Measurements from ENCODE around the gene SPATS2. TPM values are rescaled to one million over a fixed set of nuclear protein-coding genes. Genes with fewer than 3 reads are reported as not detected.

The SPATS2 gene
- total RNA-seq, 1 experiment from 2014 or later = 56.3 TPM

GRCh38 chr12:49554266-49554665 lies 187.0 kb downstream of the SPATS2 start:
- DNase-seq (ENCODE audit: low read depth, low spot score) = no peak
- no TSS peak for BruUV-seq (replicated peaks)
- ChIA-PET CTCF (interaction anchor here (0.7 to 2.7 kb wide), 4 partner anchors 15 to 222 kb away, joined by 3 to 19 read pairs (median 6); partner anchors contain the start of gene KCNH3), POLR2A (interaction anchor here (0.5 kb wide), 1 partner anchor 197 kb away, joined by 3 read pairs; no protein-coding TSS in a partner anchor)
- TF ChIP-seq REST (IDR thresholded peaks at IDR 0.05; ENCODE audit: insufficient read depth in 1 of 2, low read depth in 2 of 2, low read length in 1 of 2) = no peak
- TF ChIP-seq CTCF (IDR thresholded peaks at IDR 0.05) = no peak
- TF ChIP-seq SIN3A (IDR thresholded peaks at IDR 0.05; ENCODE audit: borderline replicate concordance, insufficient read depth, low read depth, low read length) = no peak
- no peak for TF ChIP-seq TCF7L2 (IDR thresholded peaks at IDR 0.05; ENCODE audit: low read depth, low read length)
- TF ChIP-seq POLR2AphosphoS5 (IDR thresholded peaks at IDR 0.05; ENCODE audit: low read depth, low read length) = no peak
- H3K9me3 ChIP-seq (ENCODE audit: control insufficient read depth, insufficient read depth, low read depth, low read length) = no peaks in the 10 kb centered on the region
- H3K36me3 ChIP-seq (ENCODE audit: control insufficient read depth, insufficient read depth, low read length) = no peaks in the 10 kb centered on the region; the same call in 1 of the 2 replicates
- H3K4me3 ChIP-seq (ENCODE audit: low read depth in 2 of 2, low read length in 2 of 2) = no peak overlapping the region
- intact Hi-C loops (cut with micrococcal nuclease; ENCODE audit: unreplicated experiment) = no loop called here
- no peaks in the 10 kb centered on the region for H3K4me1 ChIP-seq (ENCODE audit: control insufficient read depth, insufficient read depth, low read length)
- ATAC-seq = no peak
- no peak overlapping the region for H3K27ac ChIP-seq (ENCODE audit: low read length)
- no peaks in the 10 kb centered on the region for H3K27me3 ChIP-seq (ENCODE audit: control insufficient read depth, insufficient read depth, low read length)
- in situ Hi-C loops (cut with HindIII; ENCODE audit: low pct_unique_long_range_greater_than_20kb, low sequenced_read_pairs) = no loop called here

- ATAC-seq (no peak), DNase-seq (ENCODE audit: low read depth, low spot score) (no peak)
- Histone ChIP-seq H3K9me3 (ENCODE audit: control insufficient read depth, insufficient read depth, low read depth, low read length) (no peaks in the 10 kb centered on the region), H3K27ac (ENCODE audit: low read length) (no peak overlapping the region), H3K4me3 (ENCODE audit: low read depth in 2 of 2, low read length in 2 of 2) (no peak overlapping the region), H3K27me3 (ENCODE audit: control insufficient read depth, insufficient read depth, low read length) (no peaks in the 10 kb centered on the region), H3K36me3 (ENCODE audit: control insufficient read depth, insufficient read depth, low read length) (no peaks in the 10 kb centered on the region; the same call in 1 of the 2 replicates), H3K4me1 (ENCODE audit: control insufficient read depth, insufficient read depth, low read length) (no peaks in the 10 kb centered on the region)
- ChIA-PET POLR2A (no interaction called here), CTCF (interaction anchor here (0.9 to 1.6 kb wide), 2 partner anchors 195 to 197 kb away, joined by 4 read pairs; no protein-coding TSS in a partner anchor)
- intact Hi-C loops (cut with micrococcal nuclease; ENCODE audit: unreplicated experiment) = no loop called here
- no TSS peak for BruUV-seq (replicated peaks)
- TF ChIP-seq TCF7L2 (IDR thresholded peaks at IDR 0.05; ENCODE audit: low read depth, low read length) (no peak), SIN3A (IDR thresholded peaks at IDR 0.05; ENCODE audit: borderline replicate concordance, insufficient read depth, low read depth, low read length) (no peak), REST (IDR thresholded peaks at IDR 0.05; ENCODE audit: insufficient read depth in 1 of 2, low read depth in 2 of 2, low read length in 1 of 2) (no peak), CTCF (IDR thresholded peaks at IDR 0.05) (no peak), POLR2AphosphoS5 (IDR thresholded peaks at IDR 0.05; ENCODE audit: low read depth, low read length) (peak; percentile 42; the same call in 1 of the 2 replicates)
- in situ Hi-C loops (cut with HindIII; ENCODE audit: low pct_unique_long_range_greater_than_20kb, low sequenced_read_pairs) = no loop called here
Measured at GRCh38 chr12:49555631-49556390, 188.5 kb downstream of the SPATS2 start.

Data from Panc1 (cell line).